GM21737 (cell line): ENCODE data around the gene CST9L.

Experiments used
- ATAC-seq: cut with Tn5 transposase; IDR thresholded peaks from one replicate; pipeline ENCODE4 v1.9.1; 2021; ENCODE audit warnings: mild to moderate bottlenecking, moderate library complexity; ENCODE audit not compliant: unreplicated experiment

The CST9L gene

GRCh38 chr20:23514848-23515247 lies 53.4 kb downstream of the CST9L start:
- ATAC-seq = no peak
